Lung (tissue), 12 donors: ENCODE data around the gene PARD3. TPM values are rescaled to one million over a fixed set of nuclear protein-coding genes. Genes with fewer than 3 reads are reported as not detected.
A peak's percentile ranks its signal among the peaks of the same experiment; 100 is the strongest.

Experiments used
- ATAC-seq: fragments of 200-7000 bp; cut with Tn5 transposase; one replicate; pipeline ENCODE4 v1.9.1; 2020; ENCODE audit warnings: moderate number of reproducible peaks; ENCODE audit not compliant: insufficient read depth, low FRiP score
- DNase-seq, 3 donors: peaks; one replicate each; pipeline ENCODE4 v3.0.0-alpha.2; 2013 to 2017
- H3K27ac ChIP-seq, 2 donors: one replicate each; pipeline ENCODE4 v1.5.1; 2013; ENCODE audit warnings: mild to moderate bottlenecking in 2 of 2, moderate library complexity in 2 of 2, control low read depth in 1 of 2, inconsistent platforms in 1 of 2, low read depth in 1 of 2, low read length in 1 of 2
- H3K27me3 ChIP-seq, 3 donors: one replicate each; pipeline ENCODE4 v1.5.1; 2013; ENCODE audit warnings: low read length in 2 of 3; ENCODE audit not compliant: control insufficient read depth in 3 of 3, insufficient read depth in 3 of 3
- H3K36me3 ChIP-seq, 4 donors: one replicate each; pipeline ENCODE4 v1.5.1; 2013; ENCODE audit warnings: low read length in 4 of 4, mild to moderate bottlenecking in 1 of 4, moderate library complexity in 1 of 4; ENCODE audit not compliant: control insufficient read depth in 4 of 4, insufficient read depth in 4 of 4
- H3K4me1 ChIP-seq, 5 donors: one replicate each; pipeline ENCODE4 v1.5.1; 2013; ENCODE audit warnings: low read length in 5 of 5, mild to moderate bottlenecking in 2 of 5, moderate library complexity in 1 of 5; ENCODE audit not compliant: control insufficient read depth in 5 of 5, insufficient read depth in 5 of 5
- H3K4me3 ChIP-seq: one replicate; pipeline ENCODE4 v1.5.1; 2013; ENCODE audit warnings: mild to moderate bottlenecking, control low read depth, moderate library complexity
- H3K9ac ChIP-seq, 2 donors: one replicate each; pipeline ENCODE4 v1.5.1; 2013; ENCODE audit warnings: low read length in 2 of 2, control low read depth in 1 of 2; ENCODE audit not compliant: insufficient read depth in 1 of 2
- H3K9me3 ChIP-seq, 4 donors: one replicate each; pipeline ENCODE4 v1.5.1; 2013; ENCODE audit warnings: low read length in 3 of 4, mild to moderate bottlenecking in 1 of 4, moderate library complexity in 1 of 4; ENCODE audit not compliant: control insufficient read depth in 4 of 4, insufficient read depth in 3 of 4
- WGBS, 2 donors: extraction: QIAGEN DNeasy Blood & Tissue Kit; methylation state at CpG; one replicate each; pipeline ENCODE4 v1.1.7; 2013; 5-methylcytosine and 5-hydroxymethylcytosine counted together
- polyA plus RNA-seq, 2 donors: library from polyadenylated mRNA; stranded (reverse); fragments of 200-250 nt; gene quantifications; one replicate each; pipeline ENCODE4 v1.2.1, GENCODE V29; 2013
- total RNA-seq, 2 donors: library from RNA; depleted of rRNA in 1 of 2; stranded (reverse); fragments of >200 nt in 1 of 2; gene quantifications; one replicate each; pipeline ENCODE4 v1.2.1, GENCODE V29; 2014 to 2021
- TF ChIP-seq, protein P1 (sequence below): IDR thresholded peaks from 2 replicates; pipeline ENCODE4 v1.5.1; 2012; ENCODE audit warnings: mild to moderate bottlenecking; ENCODE audit errors: control extremely low read depth, extremely low read depth
- donor health status: control.
- donor health status: control.
- donor health status: Bipolar disorder and iron deficiency.
- donor health status: healthy.
- donor health status: DM: yes; HTN: yes; CAD: no.

Gene PARD3
- total and polyA plus RNA-seq, 4 donors = 10.3 to 69.2 (median 27.6) TPM

DNA sequence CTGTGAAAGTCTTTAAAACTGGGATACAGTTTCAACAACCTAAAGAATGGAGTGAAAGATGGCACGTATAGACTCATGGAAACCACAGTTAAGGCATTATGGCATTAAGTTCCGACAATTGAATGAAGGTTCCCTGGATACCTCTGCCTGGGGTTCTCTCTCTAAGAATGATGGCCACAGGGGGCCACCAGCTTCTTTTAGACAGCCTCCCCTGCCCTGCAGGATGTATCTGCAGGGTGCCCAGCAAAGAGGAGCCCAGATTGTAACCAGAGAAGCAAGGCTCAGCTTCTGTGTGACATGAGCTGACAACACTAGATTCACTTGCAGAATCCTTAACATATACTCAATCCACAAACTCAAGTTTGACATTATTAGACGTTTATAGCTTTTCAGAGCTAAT lies 645.4 kb downstream of the PARD3 start:
- no peaks in the 10 kb centered on the region for H3K27me3 ChIP-seq
- no peak overlapping the region for H3K9ac ChIP-seq
- 94 to 98% methylated on average over 3 of the region's 3 CpGs for WGBS, 2 donors
- TF ChIP-seq, protein P1, sequence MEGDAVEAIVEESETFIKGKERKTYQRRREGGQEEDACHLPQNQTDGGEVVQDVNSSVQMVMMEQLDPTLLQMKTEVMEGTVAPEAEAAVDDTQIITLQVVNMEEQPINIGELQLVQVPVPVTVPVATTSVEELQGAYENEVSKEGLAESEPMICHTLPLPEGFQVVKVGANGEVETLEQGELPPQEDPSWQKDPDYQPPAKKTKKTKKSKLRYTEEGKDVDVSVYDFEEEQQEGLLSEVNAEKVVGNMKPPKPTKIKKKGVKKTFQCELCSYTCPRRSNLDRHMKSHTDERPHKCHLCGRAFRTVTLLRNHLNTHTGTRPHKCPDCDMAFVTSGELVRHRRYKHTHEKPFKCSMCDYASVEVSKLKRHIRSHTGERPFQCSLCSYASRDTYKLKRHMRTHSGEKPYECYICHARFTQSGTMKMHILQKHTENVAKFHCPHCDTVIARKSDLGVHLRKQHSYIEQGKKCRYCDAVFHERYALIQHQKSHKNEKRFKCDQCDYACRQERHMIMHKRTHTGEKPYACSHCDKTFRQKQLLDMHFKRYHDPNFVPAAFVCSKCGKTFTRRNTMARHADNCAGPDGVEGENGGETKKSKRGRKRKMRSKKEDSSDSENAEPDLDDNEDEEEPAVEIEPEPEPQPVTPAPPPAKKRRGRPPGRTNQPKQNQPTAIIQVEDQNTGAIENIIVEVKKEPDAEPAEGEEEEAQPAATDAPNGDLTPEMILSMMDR = no peak
- no peaks in the 10 kb centered on the region for H3K9me3 ChIP-seq
- no peak overlapping the region for H3K4me3 ChIP-seq
- no peak for ATAC-seq
- H3K4me1 ChIP-seq = peaks cover 0 to 21% (median 4%) of the 10 kb centered on the region in 5 donors
- H3K27ac ChIP-seq = no peak overlapping the region
- no peaks in the 10 kb centered on the region for H3K36me3 ChIP-seq
- no peak for DNase-seq

DNA sequence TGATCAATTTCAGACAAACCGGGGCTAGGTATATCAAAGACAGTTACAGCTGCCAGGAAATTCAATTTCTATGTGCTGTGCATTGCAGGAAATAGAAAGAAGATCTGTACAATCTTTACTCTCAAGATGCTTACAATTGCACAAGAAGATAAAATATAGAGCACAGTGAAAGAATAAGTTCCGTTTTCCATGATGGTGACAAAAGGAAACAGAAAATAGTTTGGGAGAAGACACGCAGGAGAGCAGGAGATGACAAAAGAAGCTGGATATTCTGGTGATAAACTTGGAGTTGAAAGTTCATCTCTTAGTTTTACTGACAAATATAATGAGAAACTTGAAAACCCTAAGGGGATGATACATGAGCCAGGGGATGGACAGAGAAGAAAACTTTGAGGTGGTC lies 646.0 kb downstream of the PARD3 start:
- WGBS, 2 donors = 59 to 78% methylated on average over 3 of the region's 3 CpGs
- DNase-seq = no peak
- TF ChIP-seq, protein P1 = no peak
- Histone ChIP-seq H3K36me3 (no peaks in the 10 kb centered on the region), H3K27me3 (no peaks in the 10 kb centered on the region), H3K9ac (no peak overlapping the region), H3K4me3 (no peak overlapping the region), H3K27ac (no peak overlapping the region), H3K4me1 (peaks cover 0 to 21% (median 4%) of the 10 kb centered on the region in 5 donors), H3K9me3 (no peaks in the 10 kb centered on the region)
- ATAC-seq = no peak

DNA sequence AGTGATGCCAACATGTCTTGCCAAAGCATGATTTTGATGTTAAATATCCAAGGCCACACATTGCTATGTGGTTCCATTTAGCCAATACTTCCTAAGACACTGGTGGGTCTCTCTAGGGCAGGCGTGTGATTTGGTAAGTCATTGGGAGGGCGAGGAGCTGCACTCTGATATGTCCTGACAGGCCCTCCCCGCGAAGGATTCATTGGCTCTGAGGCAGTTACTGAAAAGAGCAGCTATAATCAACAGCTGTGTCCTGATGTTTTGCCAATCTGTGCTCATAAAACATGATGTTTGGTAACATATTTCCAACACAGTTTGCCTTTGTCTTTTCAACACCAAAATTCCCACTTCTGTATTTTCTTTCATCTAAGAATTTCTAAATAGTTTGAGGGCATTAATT lies 646.7 kb downstream of the PARD3 start:
- ATAC-seq = no peak
- TF ChIP-seq, protein P1 = no peak
- H3K36me3 ChIP-seq = no peaks in the 10 kb centered on the region
- no peak overlapping the region for H3K9ac ChIP-seq
- DNase-seq = peak; percentile 58 to 89 (median 86)
- WGBS, 2 donors = 84 to 87% methylated on average over 4 of the region's 4 CpGs
- H3K9me3 ChIP-seq = no peaks in the 10 kb centered on the region
- H3K4me3 ChIP-seq = no peak overlapping the region
- no peaks in the 10 kb centered on the region for H3K27me3 ChIP-seq
- no peak overlapping the region for H3K27ac ChIP-seq
- H3K4me1 ChIP-seq = peaks cover 0 to 21% (median 4%) of the 10 kb centered on the region in 5 donors

DNA sequence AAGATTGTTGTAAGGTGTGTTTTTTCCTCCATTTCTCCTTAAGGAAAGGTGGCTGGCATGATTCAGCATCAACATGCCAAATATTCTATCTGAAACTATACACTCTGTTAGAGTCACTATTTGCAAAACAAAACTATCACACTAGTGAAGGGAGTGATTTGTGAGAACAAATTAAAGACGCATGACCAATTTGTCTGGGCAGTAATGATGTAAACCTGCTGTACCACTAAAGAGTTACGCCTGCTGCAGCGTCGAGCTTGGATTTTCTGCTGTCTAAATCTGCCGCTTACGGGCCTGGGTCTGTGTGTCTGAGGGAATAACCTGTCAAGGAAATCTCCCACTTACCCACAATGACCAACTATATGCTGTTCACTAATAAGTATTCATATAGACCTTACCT lies 648.3 kb downstream of the PARD3 start:
- H3K27me3 ChIP-seq = no peaks in the 10 kb centered on the region
- H3K4me1 ChIP-seq = peaks cover 0 to 17% (median 4%) of the 10 kb centered on the region in 5 donors
- H3K27ac ChIP-seq = no peak overlapping the region
- DNase-seq (no peak), ATAC-seq (no peak)
- TF ChIP-seq, protein P1 = no peak
- H3K9me3 ChIP-seq = no peaks in the 10 kb centered on the region
- H3K4me3 ChIP-seq = no peak overlapping the region
- 89 to 96% methylated on average over 6 of the region's 6 CpGs for WGBS, 2 donors
- H3K36me3 ChIP-seq = no peaks in the 10 kb centered on the region
- H3K9ac ChIP-seq = no peak overlapping the region
